ENCODE measurements around the gene SOX6. TPM values are rescaled to one million over a fixed set of nuclear protein-coding genes. Genes with fewer than 3 reads are reported as not detected.

SOX6 gene
- total RNA-seq, 2 experiments from 2014 or later = 0.13 TPM; not detected in 1

DNA sequence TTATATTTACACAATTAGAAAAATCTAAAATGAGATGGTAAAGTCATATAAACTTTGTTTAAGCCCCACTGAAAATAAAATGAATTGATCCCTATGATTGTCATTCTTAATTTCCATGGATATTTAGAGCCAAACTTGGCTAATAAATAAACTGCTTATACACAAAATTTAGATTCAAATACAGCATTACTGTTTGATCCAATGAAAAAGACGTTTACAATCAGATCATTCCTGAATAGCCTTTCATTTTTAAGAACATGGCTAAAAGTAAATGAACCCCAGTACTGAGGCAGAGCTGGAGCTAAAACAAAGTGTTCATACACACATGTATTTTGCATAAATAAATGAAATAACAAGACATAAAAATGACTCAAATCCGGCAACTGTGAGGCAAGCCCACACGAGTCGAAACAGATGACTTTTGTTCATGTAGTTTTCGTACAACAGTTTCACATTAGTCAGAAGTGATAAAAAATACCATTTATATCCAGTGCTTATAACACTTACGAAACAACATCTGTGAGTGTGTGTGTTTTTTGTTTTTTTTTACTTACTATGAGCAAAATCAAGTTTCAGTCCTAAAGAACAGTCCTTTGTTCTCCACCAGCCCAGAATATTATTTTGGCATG lies 386.5 kb downstream of the SOX6 start:
- H3K27ac ChIP-seq (ENCODE audit: low read depth, low read length, poor library complexity, severe bottlenecking) = no peak overlapping the region
- TF ChIP-seq EZH2phosphoT487 (IDR thresholded peaks at IDR 0.05; ENCODE audit: borderline replicate concordance, low read depth, low read length) = no peak
- TF ChIP-seq, protein P1, sequence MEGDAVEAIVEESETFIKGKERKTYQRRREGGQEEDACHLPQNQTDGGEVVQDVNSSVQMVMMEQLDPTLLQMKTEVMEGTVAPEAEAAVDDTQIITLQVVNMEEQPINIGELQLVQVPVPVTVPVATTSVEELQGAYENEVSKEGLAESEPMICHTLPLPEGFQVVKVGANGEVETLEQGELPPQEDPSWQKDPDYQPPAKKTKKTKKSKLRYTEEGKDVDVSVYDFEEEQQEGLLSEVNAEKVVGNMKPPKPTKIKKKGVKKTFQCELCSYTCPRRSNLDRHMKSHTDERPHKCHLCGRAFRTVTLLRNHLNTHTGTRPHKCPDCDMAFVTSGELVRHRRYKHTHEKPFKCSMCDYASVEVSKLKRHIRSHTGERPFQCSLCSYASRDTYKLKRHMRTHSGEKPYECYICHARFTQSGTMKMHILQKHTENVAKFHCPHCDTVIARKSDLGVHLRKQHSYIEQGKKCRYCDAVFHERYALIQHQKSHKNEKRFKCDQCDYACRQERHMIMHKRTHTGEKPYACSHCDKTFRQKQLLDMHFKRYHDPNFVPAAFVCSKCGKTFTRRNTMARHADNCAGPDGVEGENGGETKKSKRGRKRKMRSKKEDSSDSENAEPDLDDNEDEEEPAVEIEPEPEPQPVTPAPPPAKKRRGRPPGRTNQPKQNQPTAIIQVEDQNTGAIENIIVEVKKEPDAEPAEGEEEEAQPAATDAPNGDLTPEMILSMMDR (conservative IDR thresholded peaks at IDR 0.05; ENCODE audit: low read length) = no peak
- BruUV-seq (replicated peaks) = no TSS peak
- H3K79me2 ChIP-seq (ENCODE audit: insufficient read depth, low read depth, low read length) = no peaks in the 10 kb centered on the region
- no peaks in the 10 kb centered on the region for H3K4me1 ChIP-seq (ENCODE audit: insufficient read depth, low read length, poor library complexity, severe bottlenecking)
- H2AFZ ChIP-seq (ENCODE audit: low read length) = no peak overlapping the region
- H3K9me3 ChIP-seq (ENCODE audit: low read length) = no peaks in the 10 kb centered on the region
- ChIA-PET CTCF (ENCODE audit: unreplicated experiment) (no interaction called here), POLR2A (interaction anchor here (0.6 kb wide), 1 partner anchor 707 kb away, joined by 3 read pairs; no protein-coding TSS in a partner anchor)
- no peaks in the 10 kb centered on the region for H4K20me1 ChIP-seq (ENCODE audit: insufficient read depth, low read length)
- DNase-seq (ENCODE audit: low spot score) = no peak
- intact Hi-C loops (cut with micrococcal nuclease; ENCODE audit: unreplicated experiment) = no loop called here
- H3K36me3 ChIP-seq (ENCODE audit: insufficient read depth, low read length) = no peaks in the 10 kb centered on the region
- H3K9me2 ChIP-seq (ENCODE audit: insufficient read depth, low read length) = no peaks in the 10 kb centered on the region
- H3K4me2 ChIP-seq (ENCODE audit: low read length) = no peak overlapping the region
- no peak overlapping the region for H3K4me3 ChIP-seq (ENCODE audit: low read depth, low read length, poor library complexity, severe bottlenecking)

DNA sequence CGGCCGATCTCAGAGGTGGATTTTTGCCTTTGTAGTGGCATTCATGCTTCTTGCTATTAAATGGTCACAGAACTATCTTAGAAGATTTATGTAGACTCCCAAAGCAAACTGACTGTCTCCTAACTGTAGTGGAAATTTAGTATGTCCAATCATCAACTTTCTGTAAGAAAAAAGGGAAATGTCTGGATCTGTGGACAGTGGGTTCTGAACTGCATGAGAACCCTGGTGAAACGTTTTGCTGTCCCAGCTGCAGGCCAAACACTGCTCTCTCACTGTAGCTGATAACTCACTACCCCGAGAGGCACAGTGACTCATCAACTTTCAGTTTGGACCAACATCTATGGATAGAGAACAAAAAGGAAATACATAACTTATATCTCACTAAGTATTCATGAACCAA lies 387.1 kb downstream of the SOX6 start:
- POLR2A ChIA-PET = no interaction called here
- Histone ChIP-seq H3K9me2 (ENCODE audit: insufficient read depth, low read length) (no peaks in the 10 kb centered on the region), H4K20me1 (ENCODE audit: insufficient read depth, low read length) (no peaks in the 10 kb centered on the region), H3K4me2 (ENCODE audit: low read length) (no peak overlapping the region), H2AFZ (ENCODE audit: low read length) (no peak overlapping the region), H3K79me2 (ENCODE audit: insufficient read depth, low read depth, low read length) (no peaks in the 10 kb centered on the region), H3K4me1 (ENCODE audit: insufficient read depth, low read length, poor library complexity, severe bottlenecking) (no peaks in the 10 kb centered on the region), H3K27ac (ENCODE audit: low read depth, low read length, poor library complexity, severe bottlenecking) (no peak overlapping the region), H3K36me3 (ENCODE audit: insufficient read depth, low read length) (no peaks in the 10 kb centered on the region), H3K4me3 (ENCODE audit: low read depth, low read length, poor library complexity, severe bottlenecking) (no peak overlapping the region), H3K9me3 (ENCODE audit: low read length) (no peaks in the 10 kb centered on the region)
- CTCF ChIA-PET (ENCODE audit: unreplicated experiment) = no interaction called here
- no TSS peak for BruUV-seq (replicated peaks)
- TF ChIP-seq, protein P1 (conservative IDR thresholded peaks at IDR 0.05; ENCODE audit: low read length) = no peak
- no peak for TF ChIP-seq EZH2phosphoT487 (IDR thresholded peaks at IDR 0.05; ENCODE audit: borderline replicate concordance, low read depth, low read length)
- no peak for DNase-seq (ENCODE audit: low spot score)
- intact Hi-C loops (cut with micrococcal nuclease; ENCODE audit: unreplicated experiment) = no loop called here

DNA sequence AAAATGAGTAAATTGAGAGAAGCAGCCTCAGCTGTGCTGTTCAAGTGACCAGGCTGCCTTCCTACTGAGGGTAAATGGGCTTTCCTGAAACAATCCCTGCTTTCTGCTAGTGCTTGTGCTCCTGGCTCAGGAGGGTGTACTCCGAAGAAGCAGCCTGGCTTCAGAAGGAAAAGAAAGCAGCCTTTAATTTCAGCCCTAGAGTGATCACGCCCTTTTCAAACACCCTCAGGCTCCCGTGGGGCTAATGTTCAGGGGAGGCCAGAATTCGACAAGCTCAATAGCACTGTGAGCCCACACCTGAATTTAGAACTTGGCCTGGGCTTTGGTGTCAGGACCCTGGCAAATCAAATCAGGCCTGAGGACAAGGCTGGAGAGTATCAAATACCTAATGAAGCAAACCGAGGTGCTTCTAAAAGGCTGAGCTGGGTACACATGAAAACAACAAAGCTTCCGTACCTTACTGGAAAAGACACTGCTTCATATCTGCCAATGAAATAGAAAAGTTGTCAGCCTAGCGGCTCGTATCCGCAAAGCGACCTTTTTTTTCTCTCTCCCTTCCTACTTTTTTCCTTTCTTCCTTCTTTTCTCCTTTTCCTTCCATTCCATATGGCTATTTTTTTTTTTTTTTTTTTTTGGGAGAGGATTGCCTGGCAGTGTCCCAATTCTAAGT lies 387.8 kb downstream of the SOX6 start:
- no peaks in the 10 kb centered on the region for H4K20me1 ChIP-seq (ENCODE audit: insufficient read depth, low read length)
- TF ChIP-seq, protein P1 (conservative IDR thresholded peaks at IDR 0.05; ENCODE audit: low read length) = no peak
- no peak for TF ChIP-seq EZH2phosphoT487 (IDR thresholded peaks at IDR 0.05; ENCODE audit: borderline replicate concordance, low read depth, low read length)
- no peak overlapping the region for H3K4me3 ChIP-seq (ENCODE audit: low read depth, low read length, poor library complexity, severe bottlenecking)
- no peaks in the 10 kb centered on the region for H3K9me2 ChIP-seq (ENCODE audit: insufficient read depth, low read length)
- ChIA-PET POLR2A (interaction anchor here (0.7 to 1.5 kb wide), 2 partner anchors 9 to 12 kb away, joined by 4 read pairs; no protein-coding TSS in a partner anchor), CTCF (ENCODE audit: unreplicated experiment) (no interaction called here)
- BruUV-seq (replicated peaks) = no TSS peak
- no peak overlapping the region for H2AFZ ChIP-seq (ENCODE audit: low read length)
- no peaks in the 10 kb centered on the region for H3K9me3 ChIP-seq (ENCODE audit: low read length)
- H3K79me2 ChIP-seq (ENCODE audit: insufficient read depth, low read depth, low read length) = no peaks in the 10 kb centered on the region
- no peaks in the 10 kb centered on the region for H3K4me1 ChIP-seq (ENCODE audit: insufficient read depth, low read length, poor library complexity, severe bottlenecking)
- intact Hi-C loops (cut with micrococcal nuclease; ENCODE audit: unreplicated experiment) = no loop called here
- H3K36me3 ChIP-seq (ENCODE audit: insufficient read depth, low read length) = no peaks in the 10 kb centered on the region
- no peak overlapping the region for H3K27ac ChIP-seq (ENCODE audit: low read depth, low read length, poor library complexity, severe bottlenecking)
- DNase-seq (ENCODE audit: low spot score) = no peak
- H3K4me2 ChIP-seq (ENCODE audit: low read length) = no peak overlapping the region

Measured in OCI-LY7 (cell line).